Activated naive CD4-positive, alpha-beta T cell treated with Interleukin-2 at 50 U/mL for 16 hours (primary cell): ENCODE data around the gene CLHC1.
"Not testable (repeated sequence)": the region's sequence is repeated elsewhere in the genome, so short reads cannot be mapped to it uniquely, and the experiment has no call there.

Source experiments
- DNase-seq: peaks from one replicate; pipeline ENCODE4 v3.0.0-alpha.2; 2020

CLHC1 gene

DNA sequence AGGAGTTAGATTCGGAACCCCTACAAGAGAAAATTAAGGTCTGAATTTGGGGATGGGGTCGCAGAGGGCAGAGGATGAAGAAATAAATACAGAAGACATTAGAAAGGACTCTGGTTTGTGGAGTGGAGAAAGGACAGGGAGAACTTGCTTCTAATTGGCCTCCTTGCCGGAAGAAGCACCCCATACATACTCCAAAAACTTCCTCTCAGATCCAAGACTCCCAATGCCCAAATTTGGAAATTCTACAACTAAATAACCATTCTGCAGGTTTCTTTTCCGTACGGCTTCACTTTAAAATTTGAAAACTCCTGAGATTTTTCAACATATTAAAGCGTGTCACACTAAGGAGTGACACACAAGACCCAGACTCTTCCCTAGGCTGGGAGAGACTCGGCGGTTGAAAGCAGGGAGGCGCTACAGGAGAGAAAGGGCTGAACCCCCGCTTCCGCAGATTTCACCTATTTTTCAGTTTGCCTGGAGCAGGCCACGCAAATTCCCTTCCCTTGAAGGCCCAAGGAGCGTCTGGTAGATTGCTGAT is 478 bp downstream of the CLHC1 start:
- no peak for DNase-seq

DNA sequence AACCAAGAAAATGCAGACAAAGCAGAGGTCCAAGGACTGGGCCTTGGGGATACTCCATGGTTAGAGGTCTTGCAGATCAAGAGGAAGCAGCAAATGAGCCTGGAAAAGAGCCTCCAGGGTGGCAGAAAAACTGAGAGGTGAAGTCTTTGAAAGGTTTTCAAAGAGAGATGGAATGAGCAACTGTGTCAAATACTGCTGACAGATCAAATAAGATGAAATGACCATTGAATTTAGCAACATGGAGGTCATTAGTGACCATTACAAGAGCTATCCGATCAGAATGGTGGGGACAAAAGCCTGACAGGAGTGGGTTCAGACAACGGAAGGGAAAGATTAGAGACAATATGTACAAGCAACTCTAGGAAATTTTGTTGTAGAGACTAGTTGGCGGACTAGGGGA is 1.5 kb downstream of the CLHC1 start:
- no peak for DNase-seq

DNA sequence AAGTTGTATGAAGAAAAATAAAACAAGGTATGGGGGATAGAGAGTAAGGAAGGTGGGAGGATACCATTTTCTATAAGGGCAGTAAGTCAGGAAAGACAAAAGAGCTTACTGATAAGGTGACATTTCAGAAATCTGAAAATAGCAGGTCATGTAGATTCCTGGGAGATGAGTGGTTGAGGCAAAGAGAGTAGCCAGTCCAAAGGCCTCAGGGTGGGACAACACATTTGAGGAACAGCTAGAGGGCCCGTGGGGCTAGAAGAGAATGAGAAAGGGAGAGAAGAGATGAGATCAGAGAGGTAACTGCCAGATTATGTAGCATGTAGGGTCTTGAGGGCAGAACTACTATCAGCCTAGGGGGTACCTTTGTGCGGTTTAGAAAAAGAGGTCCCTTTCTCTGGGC is 2.9 kb downstream of the CLHC1 start:
- no peak for DNase-seq

DNA sequence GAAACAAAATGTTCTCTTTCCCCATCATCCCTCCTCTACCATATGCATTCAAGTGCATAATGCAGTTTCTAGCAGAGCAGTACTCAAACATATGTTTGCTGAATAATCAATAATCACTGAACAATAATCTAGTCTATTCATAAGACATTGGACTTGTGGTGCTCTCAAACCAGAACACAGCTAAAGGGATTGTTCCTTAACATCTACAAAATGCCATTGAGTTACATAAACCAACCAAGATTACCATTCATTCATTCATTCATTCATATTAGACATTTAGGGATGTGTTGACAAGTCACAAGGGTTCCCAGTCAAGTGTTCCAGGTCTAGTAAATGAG is 3.9 kb downstream of the CLHC1 start:
- no peak for DNase-seq

DNA sequence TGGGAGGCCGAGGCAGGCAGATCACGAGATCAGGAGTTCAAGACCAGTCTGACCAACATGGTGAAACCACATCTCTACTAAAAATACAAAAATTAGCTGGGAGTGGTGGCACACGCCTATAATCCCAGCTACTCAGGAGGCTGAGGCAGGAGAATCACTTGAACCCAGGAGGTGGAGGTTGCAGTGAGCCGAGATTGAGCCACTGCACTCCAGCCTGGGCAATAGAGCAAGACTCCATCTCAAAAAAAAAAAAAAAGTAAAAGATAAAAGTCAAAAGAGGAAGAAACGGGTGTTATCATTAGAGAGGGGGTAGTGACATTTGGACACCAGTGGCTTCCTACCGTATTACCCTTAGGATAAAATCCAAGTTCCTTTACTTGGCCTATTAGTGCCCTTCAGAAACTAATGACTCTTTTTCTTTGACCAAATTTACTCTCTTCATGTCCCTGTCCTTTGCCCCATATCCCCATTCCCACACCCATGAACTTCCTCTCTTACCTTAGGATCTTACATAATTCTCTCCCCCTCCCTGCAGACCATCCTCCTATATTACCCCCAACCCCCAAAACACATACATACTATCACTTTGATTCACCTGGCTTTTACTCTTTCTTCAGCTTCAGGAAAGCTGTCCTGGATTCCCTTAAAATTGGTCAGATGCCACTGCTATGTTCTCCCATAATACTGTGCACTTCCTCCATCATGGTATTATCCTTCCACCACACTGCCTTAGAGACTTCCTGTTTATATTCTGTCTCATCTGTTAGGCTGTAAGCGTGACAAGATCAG is 4.5 kb downstream of the CLHC1 start:
- not testable (repeated sequence) for DNase-seq

DNA sequence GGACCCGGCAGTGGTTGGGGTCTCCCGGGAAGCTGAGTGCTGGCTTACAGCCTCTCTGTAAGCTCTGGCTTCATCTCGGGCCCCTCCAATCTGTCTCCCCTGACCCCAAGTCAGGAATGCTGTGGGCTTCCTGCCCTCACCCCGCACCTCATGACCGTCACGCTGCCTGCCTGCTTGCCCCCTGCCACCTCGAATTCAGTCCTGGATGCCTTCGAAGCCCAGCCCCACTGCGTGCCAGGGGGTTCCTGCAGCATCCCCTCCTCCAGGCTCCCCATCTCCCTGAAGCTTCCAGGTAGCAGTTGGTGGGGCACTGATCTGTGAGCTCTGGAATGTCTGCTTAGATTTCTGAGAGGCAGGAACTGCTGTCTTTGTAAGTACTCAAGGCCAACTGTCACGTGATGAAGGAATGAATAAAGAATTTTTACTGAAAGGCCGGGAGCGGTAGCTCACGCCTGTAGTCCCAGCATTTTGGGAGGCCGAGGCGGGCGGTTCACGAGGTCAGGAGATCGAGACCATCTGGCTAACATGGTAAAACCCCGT is 6.5 kb downstream of the CLHC1 start:
- no peak for DNase-seq

DNA sequence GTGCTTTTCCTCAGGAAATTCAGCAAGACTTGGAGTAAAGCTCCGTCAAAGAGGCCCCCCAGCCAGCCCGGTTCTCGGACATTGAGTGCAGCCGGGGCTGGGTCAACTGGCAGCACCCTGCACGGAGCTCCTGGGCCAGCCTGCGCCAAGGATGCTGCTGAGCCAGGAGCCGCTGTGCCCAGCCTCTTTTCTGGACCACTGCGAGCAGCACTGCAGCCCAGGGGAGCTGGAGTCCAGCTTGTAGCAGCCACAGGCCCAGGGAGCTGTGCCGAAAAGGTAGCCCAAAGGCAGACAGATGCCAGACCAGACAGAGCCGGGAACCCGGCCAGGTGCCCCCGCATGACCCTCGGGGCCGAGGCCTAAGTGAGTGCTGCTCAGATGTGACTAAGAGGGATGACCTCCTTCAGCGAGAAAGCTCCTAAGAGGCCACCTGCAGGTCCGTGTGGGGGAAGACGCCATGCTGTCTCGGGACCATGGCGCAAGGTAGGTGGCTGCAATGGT is 7.3 kb downstream of the CLHC1 start:
- DNase-seq: no peak

DNA sequence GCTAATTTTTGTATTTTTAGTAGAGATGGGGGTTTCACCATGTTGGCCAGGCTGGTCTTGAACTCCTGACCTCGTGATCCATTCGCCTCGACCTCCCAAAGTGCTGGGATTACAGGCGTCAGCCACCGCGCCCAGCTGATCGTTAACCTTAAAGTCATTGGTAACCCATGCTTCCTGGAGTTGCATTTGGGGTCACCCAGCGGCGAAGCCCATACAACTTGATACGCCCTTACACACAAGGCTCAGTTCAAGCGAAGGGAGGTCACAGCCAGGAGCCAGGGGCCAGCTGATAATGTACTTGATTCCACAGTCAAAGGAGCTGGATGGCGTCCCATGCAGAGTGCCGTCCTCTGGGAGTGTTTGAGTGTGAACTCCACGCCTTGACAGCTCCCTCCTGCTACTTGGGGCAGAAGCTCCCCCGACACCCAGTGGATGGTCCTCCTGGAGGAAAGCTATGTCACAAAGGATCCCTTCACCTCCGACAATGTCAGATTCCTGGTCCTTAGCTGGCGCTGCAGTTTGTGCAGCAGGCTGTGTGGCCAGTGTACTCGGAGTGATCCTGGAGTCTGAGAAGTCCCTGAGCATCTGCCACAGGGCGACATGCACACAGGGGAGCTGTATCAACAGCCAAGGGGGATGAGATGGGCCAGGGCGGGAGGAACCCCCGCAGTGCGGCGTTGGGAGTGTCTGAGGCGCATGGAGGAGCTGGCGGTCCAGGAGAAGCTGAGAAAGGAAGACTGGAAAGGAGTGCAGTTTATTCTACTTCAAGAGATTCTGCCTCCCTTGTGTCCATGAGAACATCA is 7.9 kb downstream of the CLHC1 start:
- DNase-seq: no peak

DNA sequence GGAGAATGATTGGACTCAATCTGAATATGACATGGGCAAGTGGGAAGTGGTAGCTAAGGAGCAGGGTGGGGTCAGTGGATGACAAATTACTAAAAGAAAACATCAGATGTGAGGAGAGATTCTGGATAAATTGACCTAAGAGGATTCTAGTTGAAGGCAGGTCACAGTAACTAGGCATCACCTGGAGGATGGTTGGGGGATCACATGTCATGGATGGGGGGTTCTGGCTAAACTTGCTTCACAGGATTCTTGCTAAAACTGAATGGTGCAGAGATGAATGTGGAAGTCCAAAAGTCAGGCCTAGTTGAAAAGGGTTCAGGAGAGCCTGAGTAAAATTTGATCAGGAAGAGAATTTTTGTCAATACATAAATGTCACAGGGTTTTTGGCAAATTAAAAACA is 18.3 kb downstream of the CLHC1 start:
- DNase-seq: no peak

DNA sequence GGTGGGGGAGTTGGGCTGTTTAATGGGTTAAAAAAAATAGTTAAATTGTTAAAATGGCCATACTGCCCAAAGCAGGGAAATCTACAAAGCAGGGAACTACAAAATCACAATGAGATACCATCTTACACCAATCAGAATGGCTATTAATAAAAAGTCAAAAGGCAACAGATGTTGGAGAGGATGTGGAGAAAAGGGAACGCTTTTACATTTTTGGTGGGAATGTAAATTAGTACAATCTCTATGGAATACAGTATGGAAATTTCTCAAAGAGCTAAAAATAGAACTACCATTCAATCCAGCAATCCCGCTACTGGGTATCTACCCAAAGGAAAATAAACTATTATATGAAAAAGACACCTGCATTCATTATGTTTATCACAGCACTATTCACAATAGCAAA is 27.1 kb downstream of the CLHC1 start:
- no peak for DNase-seq

DNA sequence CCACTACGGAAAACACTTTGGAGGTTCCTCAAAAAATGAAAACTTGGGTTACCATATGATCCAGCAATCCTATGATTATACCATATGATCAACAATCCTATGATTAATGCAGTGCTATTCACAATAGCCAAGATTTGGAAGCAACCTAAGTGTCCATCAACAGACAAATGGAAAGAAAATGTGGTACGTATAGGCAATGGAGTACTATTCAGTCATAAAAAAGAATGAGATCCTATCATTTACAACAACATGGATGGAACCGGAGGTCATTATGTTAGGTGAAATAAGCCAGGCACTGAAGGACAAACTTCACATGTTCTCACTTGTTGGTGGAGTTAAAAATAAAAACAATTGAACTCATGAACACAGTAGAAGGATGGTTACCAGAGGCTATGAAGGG is 27.6 kb downstream of the CLHC1 start:
- DNase-seq: no peak

DNA sequence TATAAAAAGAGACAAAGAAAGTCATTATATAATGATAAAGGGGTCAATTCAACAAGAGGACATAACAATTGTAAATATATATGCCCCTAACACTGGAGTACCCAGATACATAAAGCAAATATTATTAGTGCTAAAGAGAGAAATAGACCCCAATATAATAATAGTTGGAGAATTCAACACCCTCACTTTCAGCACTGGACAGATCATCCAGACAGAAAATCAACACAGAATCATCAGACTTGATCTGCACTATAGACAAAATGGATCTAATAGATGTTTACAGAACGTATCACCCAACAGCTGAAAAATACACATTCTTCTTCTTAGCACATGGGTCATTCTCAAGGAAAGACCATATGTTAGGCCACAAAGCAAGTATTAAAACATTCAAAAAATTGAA is 31.7 kb downstream of the CLHC1 start:
- no peak for DNase-seq

DNA sequence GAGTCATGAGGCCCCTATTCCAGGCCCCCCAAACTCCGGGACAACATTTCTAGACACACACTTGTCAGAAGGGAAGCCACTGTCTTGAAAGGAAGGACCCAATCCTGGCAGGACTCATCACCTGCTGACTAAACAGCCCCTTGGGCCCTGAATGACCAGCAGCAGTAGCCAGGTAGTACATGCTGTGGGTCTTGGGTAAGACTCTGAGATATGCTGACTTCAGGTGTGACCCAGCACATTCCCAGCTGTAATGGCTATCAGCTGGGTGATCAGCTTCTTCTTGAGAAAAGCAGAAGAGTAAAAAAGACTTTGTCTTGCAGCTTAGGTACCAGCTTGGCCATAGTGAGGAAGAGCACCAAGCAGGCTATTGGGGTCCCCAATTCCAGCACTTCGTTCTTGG is 35.6 kb downstream of the CLHC1 start:
- no peak for DNase-seq

DNA sequence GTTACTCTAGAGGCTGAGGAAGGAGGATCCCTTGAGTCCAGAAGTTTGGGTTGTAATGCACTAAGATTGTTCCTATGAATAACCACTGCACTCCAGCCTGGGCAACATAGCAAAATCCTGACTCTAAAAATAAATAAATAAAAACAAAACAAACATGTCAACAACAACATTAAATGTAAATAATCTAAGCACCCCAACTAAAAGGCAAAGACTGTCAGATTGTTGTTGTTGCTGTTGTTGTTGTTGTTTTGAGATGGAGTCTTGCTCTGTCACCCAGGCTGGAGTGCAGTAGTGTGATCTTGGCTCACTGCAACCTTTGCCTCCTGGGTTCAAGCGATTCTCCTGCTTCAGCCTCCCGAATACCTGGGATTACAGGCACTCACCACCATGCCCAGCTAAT is 40.2 kb downstream of the CLHC1 start:
- DNase-seq: not testable (repeated sequence)

DNA sequence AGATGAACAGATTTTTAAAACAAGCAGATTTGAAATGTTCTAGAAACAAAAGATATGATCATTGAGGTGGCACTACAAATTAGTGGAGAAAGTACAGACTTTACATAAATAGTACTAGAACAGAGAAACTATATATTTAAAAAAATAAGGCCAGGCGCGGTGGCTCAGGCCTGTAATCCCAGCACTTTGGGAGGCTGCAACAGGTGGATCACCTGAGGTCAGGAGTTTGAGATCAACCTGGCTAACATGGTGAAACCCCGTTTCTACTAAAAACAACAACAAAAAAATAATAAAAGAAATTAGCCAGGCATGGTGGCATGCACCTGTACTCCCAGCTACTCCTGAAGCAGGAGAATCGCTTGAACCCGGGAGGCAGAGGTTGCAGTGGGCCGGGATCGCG is 45.3 kb downstream of the CLHC1 start:
- not testable (repeated sequence) for DNase-seq

DNA sequence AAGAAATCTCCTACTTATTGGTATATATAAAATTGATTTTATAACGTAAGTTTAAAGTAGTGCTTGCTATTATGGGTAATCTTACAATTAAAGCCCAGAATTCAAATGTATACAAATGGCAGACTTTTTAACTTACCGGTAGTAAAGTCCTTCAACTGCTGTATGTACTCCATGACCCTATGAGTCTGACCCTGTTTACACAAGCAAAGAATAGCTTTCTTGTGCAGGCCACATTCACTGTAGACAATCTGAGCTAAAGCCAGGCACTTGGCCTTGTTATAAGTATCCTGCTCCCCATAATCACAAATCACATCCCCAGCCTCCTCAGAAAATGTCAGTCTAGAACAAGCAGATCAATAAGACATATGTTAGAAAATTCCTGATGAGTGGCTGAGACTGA is 51.7 kb downstream of the CLHC1 start:
- no peak for DNase-seq

DNA sequence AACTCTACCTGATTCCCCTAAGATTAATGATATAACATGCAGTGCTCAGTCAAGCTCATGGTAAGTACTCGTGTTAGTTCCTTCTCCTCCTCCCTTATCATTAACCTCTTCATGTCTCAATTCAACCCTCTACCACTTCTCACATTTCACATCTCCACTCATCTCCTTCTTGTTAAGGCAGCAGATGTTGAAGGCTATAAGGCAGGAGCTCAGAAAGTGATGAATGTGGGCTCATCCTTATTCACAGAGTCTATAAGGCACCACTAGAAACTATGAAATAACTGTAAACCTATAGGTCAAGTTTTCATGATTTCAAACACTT is 56.0 kb downstream of the CLHC1 start:
- DNase-seq: no peak

DNA sequence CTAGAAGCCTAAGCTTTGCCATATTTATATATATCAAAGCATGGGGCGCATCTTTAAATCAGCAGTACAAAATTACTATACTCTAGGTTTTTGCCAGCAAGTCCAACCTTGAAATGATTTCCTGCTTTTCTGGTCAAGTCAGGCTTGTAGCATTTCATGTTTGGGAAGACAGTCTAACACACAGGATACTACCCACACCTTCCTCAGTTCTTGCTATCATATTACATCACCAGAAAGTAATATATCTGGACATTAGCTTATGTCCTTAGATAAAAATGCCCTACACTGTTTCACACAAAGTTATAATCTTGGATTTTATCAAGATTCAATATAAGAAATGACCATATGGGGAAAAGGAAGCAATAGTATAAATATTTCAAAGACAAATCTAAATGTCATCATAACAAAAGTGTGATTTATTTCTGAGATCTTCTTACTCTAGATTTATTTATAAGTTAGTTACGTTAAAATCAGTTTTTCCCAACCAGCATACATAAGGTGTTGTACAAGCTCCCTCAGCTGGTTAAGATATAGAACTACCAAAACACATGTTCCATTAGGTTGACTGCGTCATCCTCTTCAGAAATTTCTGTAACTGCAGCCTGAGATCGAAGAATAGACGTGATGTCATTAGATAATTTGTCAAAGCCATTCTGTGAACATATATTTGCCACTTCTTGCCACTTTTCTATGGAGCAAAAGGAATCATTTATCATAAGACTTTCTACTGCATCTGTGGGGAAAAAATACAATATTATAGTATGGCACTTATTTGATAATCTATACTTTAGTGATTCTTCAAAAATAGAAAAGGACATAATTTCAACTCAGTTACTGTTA is 56.6 kb downstream of the CLHC1 start:
- no peak for DNase-seq

DNA sequence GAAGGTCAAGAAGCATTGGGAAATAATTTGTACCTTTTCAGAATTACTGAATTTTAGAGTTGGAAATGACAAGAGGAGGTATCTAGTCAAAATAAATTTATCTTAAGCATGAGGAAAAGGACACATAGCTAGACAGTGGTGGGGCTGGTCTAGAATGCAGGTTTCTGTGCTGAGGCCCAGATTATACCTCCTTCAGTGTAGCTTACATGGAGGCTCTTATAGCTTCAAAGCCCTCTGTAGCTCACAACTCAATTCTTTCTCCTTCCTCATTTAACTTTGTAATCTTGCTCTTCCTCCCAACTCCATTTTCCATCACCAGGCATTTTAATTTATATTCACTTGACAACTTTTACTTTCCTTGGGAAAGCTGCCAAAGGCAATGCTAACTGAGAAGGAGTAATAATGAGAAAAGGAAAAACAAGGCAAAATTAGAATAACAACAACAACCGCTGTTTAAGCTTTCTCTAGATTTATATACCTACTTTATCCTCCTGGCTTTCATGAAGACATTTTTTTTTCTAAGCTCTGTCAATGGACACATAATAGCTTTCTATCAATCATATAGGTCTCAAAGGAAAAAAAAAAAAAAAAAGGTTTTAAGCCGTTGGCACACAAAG is 58.5 kb downstream of the CLHC1 start:
- DNase-seq: no peak

DNA sequence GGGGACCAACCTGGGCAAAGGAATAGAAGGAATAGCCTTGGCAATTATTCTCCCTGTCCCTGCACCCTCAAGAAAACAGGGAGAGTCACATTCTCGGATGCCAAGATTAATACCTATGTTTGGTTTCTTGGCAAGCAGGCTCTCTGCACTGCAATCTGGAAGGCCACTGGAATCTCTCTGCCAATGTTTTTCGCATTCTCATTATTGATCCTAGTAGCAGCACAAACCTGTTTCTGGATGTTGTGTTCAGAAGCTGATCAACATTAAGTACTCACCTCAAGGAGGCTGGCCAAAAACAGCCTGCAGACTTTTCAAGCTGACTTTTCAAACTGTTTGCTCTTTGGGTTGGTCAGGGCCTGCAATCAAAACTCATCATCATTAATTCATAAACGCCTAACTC is 62.2 kb downstream of the CLHC1 start:
- DNase-seq: no peak

DNA sequence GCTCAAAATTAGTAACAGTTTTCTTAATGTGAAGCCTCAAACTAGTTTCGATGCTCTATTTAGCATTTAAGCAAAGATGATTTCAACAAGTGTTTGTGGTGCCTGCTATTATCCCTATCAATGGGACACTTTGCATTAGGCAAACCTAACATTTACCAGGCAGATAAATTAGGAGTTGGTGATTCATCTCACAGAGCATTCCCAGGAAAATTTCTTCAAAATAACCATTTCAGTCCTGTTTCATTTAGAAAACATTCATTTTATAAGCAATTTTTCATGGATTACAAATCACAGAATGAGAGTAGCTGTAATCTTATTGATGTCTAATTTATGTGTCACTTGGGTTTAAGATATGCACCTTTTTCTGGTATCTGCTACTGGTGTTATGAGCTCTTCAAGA is 62.7 kb downstream of the CLHC1 start:
- DNase-seq: no peak
